CD4-positive, CD25-positive, alpha-beta regulatory T cell (primary cell): ENCODE measurements around the gene BEND3. TPM values are rescaled to one million over a fixed set of nuclear protein-coding genes. Genes with fewer than 3 reads are reported as not detected.

Experiments used
- ATAC-seq, 2 donors: fragments of 150-1000 bp; cut with Tn5 transposase; one replicate each; pipeline ENCODE4 v1.10.0; 2021; ENCODE audit warnings: low read depth in 2 of 2, moderate number of reproducible peaks in 2 of 2, moderate library complexity in 1 of 2
- DNase-seq, 3 donors: peaks; one replicate each; pipeline versions ENCODE4 v3.0.0 to v3.0.0-alpha.2; 2012 to 2022; ENCODE audit warnings: mixed read lengths in 1 of 3
- H3K27ac ChIP-seq: one replicate; pipeline ENCODE4 v1.7.0; 2013; ENCODE audit warnings: mild to moderate bottlenecking, low read length; ENCODE audit not compliant: insufficient read depth, poor library complexity, severe bottlenecking
- H3K27me3 ChIP-seq: one replicate; pipeline ENCODE4 v1.7.0; 2013; ENCODE audit warnings: low read length; ENCODE audit not compliant: control insufficient read depth, insufficient read depth
- H3K36me3 ChIP-seq: one replicate; pipeline ENCODE4 v1.7.0; 2013; ENCODE audit warnings: mild to moderate bottlenecking, low read length, moderate library complexity; ENCODE audit not compliant: control insufficient read depth, insufficient read depth
- H3K4me1 ChIP-seq: 2 replicates; pipeline ENCODE4 v1.7.0; 2013; ENCODE audit warnings: mild to moderate bottlenecking, low read length; ENCODE audit not compliant: insufficient read depth, control insufficient read depth, poor library complexity, severe bottlenecking
- H3K4me3 ChIP-seq: one replicate; pipeline ENCODE4 v1.7.0; 2013; ENCODE audit warnings: low read depth, mild to moderate bottlenecking, low read length, moderate library complexity
- H3K9me3 ChIP-seq, 2 experiments: 1 replicate in 1 of 2; 2 replicates in 1 of 2; pipeline ENCODE4 v1.7.0; 2013; ENCODE audit warnings: low read length in 2 of 2, mild to moderate bottlenecking in 1 of 2, moderate library complexity in 1 of 2; ENCODE audit not compliant: control insufficient read depth in 2 of 2
- H3K27ac Mint-ChIP-seq, 3 donors: one replicate each; pipeline ENCODE4 v1.8.0; 2020 to 2022; ENCODE audit warnings: mild to moderate bottlenecking in 3 of 3, mixed read lengths in 3 of 3, moderate library complexity in 2 of 3
- H3K27me3 Mint-ChIP-seq: one replicate; pipeline ENCODE4 v1.8.0; 2022; ENCODE audit warnings: mild to moderate bottlenecking, mixed read lengths
- H3K36me3 Mint-ChIP-seq: one replicate; pipeline ENCODE4 v1.8.0; 2020; ENCODE audit warnings: mixed read lengths
- H3K4me1 Mint-ChIP-seq, 4 donors: one replicate each; pipeline ENCODE4 v1.8.0; 2020 to 2022; ENCODE audit warnings: mixed read lengths in 4 of 4, mild to moderate bottlenecking in 1 of 4
- H3K4me3 Mint-ChIP-seq, 4 donors: one replicate each; pipeline ENCODE4 v1.8.0; 2020 to 2022; ENCODE audit warnings: mild to moderate bottlenecking in 4 of 4, mixed read lengths in 4 of 4, moderate library complexity in 3 of 4
- H3K9me3 Mint-ChIP-seq, 7 donors: one replicate each; pipeline ENCODE4 v1.8.0; 2020 to 2022; ENCODE audit warnings: mixed read lengths in 7 of 7, mild to moderate bottlenecking in 3 of 7, moderate library complexity in 2 of 7
- polyA plus RNA-seq, 4 donors: library from polyadenylated mRNA; unstranded; fragments of 300-500 nt; fragmentation: Illumina TruSeq; gene quantifications; one replicate each; pipeline ENCODE4 v1.2.3, GENCODE V29; 2021
- total RNA-seq: library from RNA; stranded (reverse); gene quantifications from one replicate; pipeline ENCODE4 v1.2.3, GENCODE V29; 2022

Gene BEND3
- total and polyA plus RNA-seq, 5 donors from 2014 or later: 0.05 to 0.89 (median 0.26) TPM

- Mint-ChIP-seq H3K36me3 (no peaks in the 10 kb centered on the region), H3K4me3 (no peak overlapping the region), H3K4me1 (peaks cover 9 to 34% (median 21%) of the 10 kb centered on the region in 4 donors), H3K9me3 (no peaks in the 10 kb centered on the region), H3K27me3 (no peaks in the 10 kb centered on the region), H3K27ac (peak overlapping the region in 1 of 3 donors; percentile 65)
- Histone ChIP-seq H3K4me3 (no peak overlapping the region), H3K4me1 (peaks cover 22% of the 10 kb centered on the region), H3K27ac (no peak overlapping the region), H3K9me3 (no peaks in the 10 kb centered on the region), H3K36me3 (no peaks in the 10 kb centered on the region), H3K27me3 (no peaks in the 10 kb centered on the region)
- peak in 1 of 3 donors; percentile 39 for DNase-seq
- ATAC-seq: no peak
These were observed 50.7 kb downstream of the BEND3 start for GRCh38 chr6:107064579-107065065.

GRCh38 chr6:107062691-107063090 is 52.6 kb downstream of the BEND3 start:
- no peak for ATAC-seq
- no peak overlapping the region for H3K27ac ChIP-seq
- Mint-ChIP-seq H3K4me3 (peak overlapping the region in 1 of 4 donors; percentile 65), H3K9me3 (no peaks in the 10 kb centered on the region), H3K36me3 (no peaks in the 10 kb centered on the region), H3K27ac (no peak overlapping the region), H3K27me3 (no peaks in the 10 kb centered on the region), H3K4me1 (peaks cover 9 to 34% (median 21%) of the 10 kb centered on the region in 4 donors)
- no peaks in the 10 kb centered on the region for H3K27me3 ChIP-seq
- H3K4me1 ChIP-seq: peaks cover 22% of the 10 kb centered on the region
- no peak for DNase-seq
- H3K9me3 ChIP-seq: no peaks in the 10 kb centered on the region
- H3K36me3 ChIP-seq: no peaks in the 10 kb centered on the region
- H3K4me3 ChIP-seq: no peak overlapping the region

GRCh38 chr6:107061125-107062020 is 53.9 kb downstream of the BEND3 start:
- Mint-ChIP-seq H3K4me3 (peak overlapping the region; percentile 55 to 90 (median 86)), H3K27me3 (no peaks in the 10 kb centered on the region), H3K9me3 (no peaks in the 10 kb centered on the region), H3K27ac (peak overlapping the region; percentile 81 to 90 (median 84)), H3K4me1 (peaks cover 9 to 34% (median 21%) of the 10 kb centered on the region in 4 donors), H3K36me3 (no peaks in the 10 kb centered on the region)
- peak overlapping the region; percentile 83 for H3K4me3 ChIP-seq
- H3K27ac ChIP-seq: peak overlapping the region; percentile 18
- DNase-seq (peak in 2 of 3 donors; percentile 22 to 64), ATAC-seq (peak; percentile 40 to 56)
- H3K9me3 ChIP-seq: no peaks in the 10 kb centered on the region
- no peaks in the 10 kb centered on the region for H3K36me3 ChIP-seq
- H3K27me3 ChIP-seq: no peaks in the 10 kb centered on the region
- H3K4me1 ChIP-seq: peaks cover 22% of the 10 kb centered on the region

GRCh38 chr6:107060704-107061103 is 54.6 kb downstream of the BEND3 start:
- H3K36me3 Mint-ChIP-seq: no peaks in the 10 kb centered on the region
- H3K4me1 Mint-ChIP-seq: peaks cover 9 to 34% (median 21%) of the 10 kb centered on the region in 4 donors
- peak overlapping the region; percentile 83 for H3K4me3 ChIP-seq
- no peaks in the 10 kb centered on the region for H3K36me3 ChIP-seq
- DNase-seq: no peak
- no peak overlapping the region for H3K27ac ChIP-seq
- no peaks in the 10 kb centered on the region for H3K9me3 Mint-ChIP-seq
- no peaks in the 10 kb centered on the region for H3K9me3 ChIP-seq
- H3K4me1 ChIP-seq: peaks cover 22% of the 10 kb centered on the region
- H3K27me3 Mint-ChIP-seq: no peaks in the 10 kb centered on the region
- H3K27me3 ChIP-seq: no peaks in the 10 kb centered on the region
- H3K27ac Mint-ChIP-seq: peak overlapping the region in 1 of 3 donors; percentile 46
- no peak overlapping the region for H3K4me3 Mint-ChIP-seq
- no peak for ATAC-seq

GRCh38 chr6:107059606-107060005 is 55.7 kb downstream of the BEND3 start:
- no peaks in the 10 kb centered on the region for H3K36me3 ChIP-seq
- no peak overlapping the region for H3K4me3 Mint-ChIP-seq
- H3K4me1 Mint-ChIP-seq: peaks cover under 1 to 27% (median 13%) of the 10 kb centered on the region in 4 donors
- H3K9me3 Mint-ChIP-seq: no peaks in the 10 kb centered on the region
- no peaks in the 10 kb centered on the region for H3K9me3 ChIP-seq
- peaks cover 18% of the 10 kb centered on the region for H3K4me1 ChIP-seq
- DNase-seq (no peak), ATAC-seq (no peak)
- H3K27ac Mint-ChIP-seq: peak overlapping the region in 1 of 3 donors; percentile 43
- H3K27me3 ChIP-seq: no peaks in the 10 kb centered on the region
- no peak overlapping the region for H3K27ac ChIP-seq
- no peaks in the 10 kb centered on the region for H3K36me3 Mint-ChIP-seq
- no peaks in the 10 kb centered on the region for H3K27me3 Mint-ChIP-seq
- H3K4me3 ChIP-seq: no peak overlapping the region

- no peaks in the 10 kb centered on the region for H3K27me3 Mint-ChIP-seq
- H3K4me3 Mint-ChIP-seq: no peak overlapping the region
- no peak for DNase-seq
- Histone ChIP-seq H3K4me1 (peaks cover 15% of the 10 kb centered on the region), H3K9me3 (no peaks in the 10 kb centered on the region), H3K36me3 (no peaks in the 10 kb centered on the region), H3K27me3 (no peaks in the 10 kb centered on the region), H3K4me3 (no peak overlapping the region), H3K27ac (no peak overlapping the region)
- H3K9me3 Mint-ChIP-seq: no peaks in the 10 kb centered on the region
- peaks cover 0 to 20% (median 10%) of the 10 kb centered on the region in 4 donors for H3K4me1 Mint-ChIP-seq
- no peak for ATAC-seq
- no peak overlapping the region for H3K27ac Mint-ChIP-seq
- no peaks in the 10 kb centered on the region for H3K36me3 Mint-ChIP-seq
These were observed 57.6 kb downstream of the BEND3 start for GRCh38 chr6:107057679-107058078.

GRCh38 chr6:107056796-107057195 is 58.5 kb downstream of the BEND3 start:
- Histone ChIP-seq H3K9me3 (no peaks in the 10 kb centered on the region), H3K36me3 (no peaks in the 10 kb centered on the region), H3K27ac (no peak overlapping the region), H3K27me3 (no peaks in the 10 kb centered on the region), H3K4me3 (no peak overlapping the region), H3K4me1 (peaks cover 12% of the 10 kb centered on the region)
- Mint-ChIP-seq H3K27me3 (no peaks in the 10 kb centered on the region), H3K4me3 (peak overlapping the region in 1 of 4 donors; percentile 15), H3K27ac (no peak overlapping the region), H3K9me3 (no peaks in the 10 kb centered on the region), H3K36me3 (no peaks in the 10 kb centered on the region), H3K4me1 (peaks cover 0 to 13% (median 9%) of the 10 kb centered on the region in 4 donors)
- DNase-seq (no peak), ATAC-seq (no peak)
